ENCODE results near the gene PAQR5.
"Not testable (repeated sequence)": the region's sequence is repeated elsewhere in the genome, so short reads cannot be mapped to it uniquely, and the experiment has no call there.

The PAQR5 gene, protein sequence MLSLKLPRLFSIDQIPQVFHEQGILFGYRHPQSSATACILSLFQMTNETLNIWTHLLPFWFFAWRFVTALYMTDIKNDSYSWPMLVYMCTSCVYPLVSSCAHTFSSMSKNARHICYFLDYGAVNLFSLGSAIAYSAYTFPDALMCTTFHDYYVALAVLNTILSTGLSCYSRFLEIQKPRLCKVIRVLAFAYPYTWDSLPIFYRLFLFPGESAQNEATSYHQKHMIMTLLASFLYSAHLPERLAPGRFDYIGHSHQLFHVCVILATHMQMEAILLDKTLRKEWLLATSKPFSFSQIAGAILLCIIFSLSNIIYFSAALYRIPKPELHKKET

DNA sequence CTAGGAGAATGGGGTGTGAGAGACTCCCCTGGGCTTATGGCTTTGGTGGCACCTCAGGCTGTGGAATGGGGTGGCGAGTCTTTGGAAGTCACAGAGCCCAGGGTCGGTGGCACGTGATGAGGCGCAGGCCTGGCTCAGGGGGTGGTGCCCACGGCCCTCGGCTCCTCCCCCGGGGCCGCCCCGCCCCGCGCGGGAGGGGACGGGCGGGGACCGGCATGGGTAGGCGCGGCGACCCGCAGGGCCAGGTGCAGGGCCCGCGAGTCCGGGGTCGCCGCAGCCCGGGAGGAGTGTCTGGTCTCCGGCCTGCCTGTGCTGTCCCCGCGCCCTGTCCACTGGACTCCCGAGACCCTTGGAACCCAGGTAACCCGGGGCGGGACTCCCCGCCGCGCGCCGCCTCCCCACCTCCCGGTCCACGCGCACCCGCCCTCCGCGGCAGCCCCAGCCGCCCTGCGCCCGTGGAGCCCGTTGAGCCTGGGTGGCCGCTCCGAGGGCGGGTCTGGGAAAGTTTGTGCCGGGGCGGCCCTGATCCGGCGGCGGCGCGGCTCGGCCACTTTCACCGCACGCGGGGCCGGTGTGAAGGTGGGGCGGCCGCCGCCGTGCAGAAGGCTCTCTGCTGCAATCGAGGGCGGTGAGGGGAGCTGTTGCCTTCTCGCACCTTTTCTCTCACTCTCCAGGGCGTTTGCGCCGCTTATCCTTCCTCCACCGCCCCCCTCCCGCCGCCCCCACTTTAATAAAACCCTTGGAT lies at the start of gene PAQR5:
Gene PAQR5, plus strand, starts transcription at position 216 of the 745 bp plus-strand sequence. CDS start 61,169 bp downstream, outside the sequence.
- no peak for DNase-seq

DNA sequence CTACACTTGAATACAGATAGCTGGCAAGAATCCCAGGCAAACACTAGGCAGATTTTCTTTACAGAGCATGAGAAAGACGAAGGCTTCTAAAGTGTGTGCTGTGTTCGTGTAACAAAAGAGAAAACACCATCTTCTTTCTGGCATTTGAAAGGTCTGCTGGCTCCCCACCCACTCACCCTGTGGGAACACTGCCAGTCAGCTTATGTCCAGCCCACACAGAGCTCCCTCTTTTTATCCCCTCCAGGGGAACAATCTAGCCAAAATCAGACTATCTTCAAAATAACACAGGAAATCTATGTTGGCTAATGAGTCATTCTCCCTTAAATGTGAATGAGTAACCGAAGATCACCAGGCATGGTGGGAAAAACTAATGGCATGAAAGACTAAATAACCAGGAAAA lies 45.6 kb upstream of the PAQR5 start:
- DNase-seq = peak; percentile 6

DNA sequence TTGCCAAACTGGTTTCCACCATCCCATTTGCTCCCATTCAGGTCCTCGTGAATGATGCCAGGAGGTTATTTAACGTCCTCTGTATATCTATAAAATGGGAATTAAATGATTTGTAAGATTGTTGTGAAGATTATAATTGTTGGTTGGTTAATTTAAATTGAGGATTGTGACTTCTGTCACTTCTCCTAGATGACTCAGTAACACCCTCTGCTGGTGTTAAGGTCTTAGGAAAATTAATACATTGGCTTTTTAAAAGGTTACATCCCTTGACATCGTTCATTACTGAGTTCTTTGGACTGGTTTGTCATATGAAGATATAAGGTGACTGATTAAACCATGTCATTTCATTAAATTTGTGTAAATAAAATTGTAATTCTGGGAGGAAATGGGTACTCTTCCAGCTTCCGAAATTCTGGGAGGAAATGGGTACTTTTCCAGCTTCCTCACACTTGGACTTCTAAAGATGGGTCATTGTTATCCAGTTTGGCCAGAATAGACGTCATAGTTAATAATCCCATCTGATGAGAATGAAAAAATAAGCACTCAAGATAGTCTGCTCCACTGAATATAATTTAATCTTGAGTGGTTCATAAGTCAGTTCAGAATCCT lies 33.3 kb upstream of the PAQR5 start:
- DNase-seq = no peak

DNA sequence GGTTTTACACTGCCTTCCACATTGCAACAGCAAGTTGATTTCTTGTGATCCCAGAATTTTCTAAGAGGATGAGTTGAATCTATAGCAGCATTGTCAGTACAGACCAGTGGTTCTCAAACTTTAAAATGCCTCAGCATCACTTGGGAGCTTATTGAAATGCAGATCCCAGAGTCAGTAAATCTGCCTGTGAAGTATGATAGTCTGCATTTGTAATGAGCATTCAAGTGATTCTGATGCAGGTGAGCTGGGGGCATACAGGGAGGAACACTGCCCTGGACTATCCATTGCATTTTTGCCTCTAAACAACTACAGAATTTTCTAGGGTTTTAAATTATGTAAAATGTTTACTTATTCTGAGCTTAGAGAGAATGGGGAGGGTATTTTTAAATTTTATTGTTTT lies 27.5 kb upstream of the PAQR5 start:
- DNase-seq = no peak

DNA sequence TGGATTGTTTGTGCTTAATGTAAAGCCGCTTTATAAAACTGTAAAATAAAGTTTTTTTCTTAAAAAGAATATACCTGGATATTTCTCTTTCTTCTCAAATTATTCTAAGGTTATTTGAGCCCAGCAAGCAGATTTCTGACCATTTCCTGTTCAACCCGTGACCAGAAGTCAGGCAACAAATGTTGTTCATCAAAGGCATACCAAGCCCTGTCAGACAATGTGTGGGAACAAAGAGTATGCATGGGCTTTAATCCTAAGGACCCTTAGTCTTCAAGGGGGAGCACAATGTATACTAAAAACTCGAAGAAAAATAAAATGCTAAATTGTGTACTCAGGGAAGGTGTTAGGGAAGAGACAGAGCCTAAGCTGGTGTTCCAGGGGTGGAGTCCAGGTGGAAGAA lies 26.6 kb upstream of the PAQR5 start:
- no peak for DNase-seq

DNA sequence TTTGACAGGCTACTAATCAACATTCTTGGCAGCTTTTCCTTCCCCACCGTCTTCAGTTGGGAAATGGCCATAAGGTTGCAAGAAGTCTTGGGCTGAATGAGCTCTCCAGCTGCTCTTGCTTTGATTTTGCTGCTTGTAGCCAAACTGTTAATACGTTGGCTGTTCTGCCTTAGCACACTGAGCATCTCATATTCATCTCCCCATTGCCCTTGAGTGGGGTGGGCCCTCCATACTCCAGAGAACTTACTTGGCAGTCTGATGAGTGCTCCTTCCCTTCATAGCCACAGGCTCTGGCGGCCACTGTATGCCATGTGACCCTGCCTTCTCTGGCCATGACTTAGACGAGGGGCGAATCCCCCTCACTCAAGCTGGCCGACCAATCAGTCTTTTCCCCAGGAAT lies 25.8 kb upstream of the PAQR5 start:
- DNase-seq = no peak

DNA sequence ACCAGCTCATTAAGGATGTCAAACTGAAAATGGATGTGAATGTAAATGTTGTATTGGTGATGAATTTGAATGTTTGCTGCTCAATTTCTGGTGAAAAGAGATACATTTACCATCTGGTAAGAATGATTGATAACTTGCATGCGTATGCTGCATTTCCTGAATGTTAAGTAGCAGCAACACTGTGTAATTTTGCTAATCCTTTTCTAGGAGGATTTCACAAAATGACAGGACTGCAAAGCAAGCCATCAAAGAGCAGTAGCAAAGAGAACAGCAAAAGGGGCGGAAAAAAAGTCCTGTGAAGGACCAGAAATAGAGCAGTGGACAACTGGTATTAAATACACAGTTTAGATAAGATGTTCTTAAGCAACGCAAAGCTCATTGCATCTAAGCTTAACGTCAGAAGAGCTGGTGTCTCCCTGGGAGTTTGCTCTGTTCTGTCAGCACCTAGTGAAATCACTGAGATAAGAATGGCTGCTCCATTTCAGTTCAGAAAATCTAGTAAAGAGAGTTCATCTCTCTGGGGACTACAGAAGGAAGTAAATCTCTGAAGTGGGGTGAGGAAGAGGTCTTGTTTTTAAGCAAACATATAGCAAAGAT lies 23.5 kb upstream of the PAQR5 start:
- no peak for DNase-seq

DNA sequence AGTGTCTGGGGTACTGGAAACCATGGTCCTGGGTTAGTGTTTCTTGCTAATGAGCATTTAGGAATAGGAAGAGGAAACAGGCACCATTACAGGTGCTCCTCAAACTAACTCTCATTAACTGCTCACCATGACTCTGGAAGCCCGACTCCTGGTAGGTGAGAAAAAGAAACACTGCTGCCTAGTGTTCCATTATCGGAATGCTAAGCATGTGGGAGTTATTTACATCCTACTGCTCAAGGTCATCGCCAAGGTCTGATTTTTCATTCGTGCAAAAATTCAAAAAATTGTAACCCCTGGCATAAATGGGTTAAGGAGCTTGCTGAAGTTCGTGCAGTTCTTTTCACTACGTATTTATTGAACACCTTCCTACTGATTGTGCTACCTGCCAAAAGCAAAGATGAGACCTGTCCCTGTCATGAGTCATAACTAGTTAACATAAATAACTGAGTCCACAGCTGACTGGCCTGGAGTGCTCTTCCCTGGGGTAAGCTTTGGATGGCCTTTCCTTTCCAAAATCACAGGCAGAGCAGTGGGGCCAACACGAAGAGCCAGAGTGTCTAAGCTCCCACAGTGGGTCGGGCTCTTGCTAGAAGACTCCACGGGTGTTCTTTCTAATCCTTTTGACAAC lies 22.7 kb upstream of the PAQR5 start:
- no peak for DNase-seq

DNA sequence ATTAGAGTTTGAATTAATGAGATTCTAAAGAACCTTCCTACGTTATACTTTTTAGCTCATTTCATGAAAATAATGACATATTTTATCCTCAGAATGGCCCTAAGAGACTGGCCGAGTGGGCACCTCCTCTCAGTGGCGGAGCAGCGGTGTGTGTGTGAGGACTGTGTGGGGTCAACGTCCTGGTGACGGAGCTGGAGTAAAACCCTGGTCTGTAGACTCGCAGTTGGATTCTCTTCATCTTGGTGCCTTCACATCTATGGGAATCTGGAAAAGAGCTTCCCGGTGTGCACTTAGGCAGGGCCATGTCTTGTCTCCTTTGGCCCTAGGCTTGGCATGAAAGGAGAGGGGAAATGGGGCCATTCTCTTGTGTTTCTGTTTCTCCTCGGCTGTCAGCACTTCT lies 21.4 kb upstream of the PAQR5 start:
- DNase-seq = no peak

DNA sequence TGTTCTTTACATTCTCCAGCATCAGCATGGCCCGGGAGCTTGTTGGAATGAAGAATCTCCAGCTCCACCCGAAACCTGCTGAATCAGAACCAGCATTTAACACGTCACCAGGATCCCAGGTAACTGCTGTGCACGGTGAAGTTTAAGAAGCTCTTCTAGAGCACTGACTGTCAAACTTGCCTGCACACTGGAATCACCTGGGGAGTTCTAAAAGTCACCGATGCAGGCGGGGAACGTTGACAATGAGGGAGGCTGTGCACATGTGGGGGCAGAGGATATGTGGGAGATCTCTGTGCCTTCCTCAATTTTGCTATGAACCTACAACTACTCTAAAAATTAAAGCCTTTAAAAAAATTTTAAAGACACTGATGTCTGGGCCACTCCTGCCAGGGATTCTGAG lies 19.1 kb upstream of the PAQR5 start:
- DNase-seq = no peak

DNA sequence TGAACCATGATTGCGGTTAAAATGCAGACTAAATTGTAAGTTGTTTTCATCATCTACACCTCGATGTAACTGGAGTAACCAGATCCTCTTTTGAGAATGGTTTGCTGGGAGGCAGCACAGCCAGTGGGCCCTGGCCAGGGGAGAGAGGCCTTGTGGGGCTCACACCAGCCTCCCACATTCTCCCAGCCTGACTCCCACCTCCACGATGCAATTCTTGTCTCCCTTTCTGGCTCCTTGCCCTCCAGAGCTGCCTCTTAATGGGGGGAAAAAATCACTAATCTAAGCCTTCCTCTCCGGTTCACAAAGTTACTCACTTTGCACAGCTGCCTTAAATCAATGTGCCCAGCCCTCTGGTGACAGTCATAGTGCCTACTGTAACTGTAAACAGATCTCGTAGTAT lies 17.9 kb upstream of the PAQR5 start:
- DNase-seq = no peak

DNA sequence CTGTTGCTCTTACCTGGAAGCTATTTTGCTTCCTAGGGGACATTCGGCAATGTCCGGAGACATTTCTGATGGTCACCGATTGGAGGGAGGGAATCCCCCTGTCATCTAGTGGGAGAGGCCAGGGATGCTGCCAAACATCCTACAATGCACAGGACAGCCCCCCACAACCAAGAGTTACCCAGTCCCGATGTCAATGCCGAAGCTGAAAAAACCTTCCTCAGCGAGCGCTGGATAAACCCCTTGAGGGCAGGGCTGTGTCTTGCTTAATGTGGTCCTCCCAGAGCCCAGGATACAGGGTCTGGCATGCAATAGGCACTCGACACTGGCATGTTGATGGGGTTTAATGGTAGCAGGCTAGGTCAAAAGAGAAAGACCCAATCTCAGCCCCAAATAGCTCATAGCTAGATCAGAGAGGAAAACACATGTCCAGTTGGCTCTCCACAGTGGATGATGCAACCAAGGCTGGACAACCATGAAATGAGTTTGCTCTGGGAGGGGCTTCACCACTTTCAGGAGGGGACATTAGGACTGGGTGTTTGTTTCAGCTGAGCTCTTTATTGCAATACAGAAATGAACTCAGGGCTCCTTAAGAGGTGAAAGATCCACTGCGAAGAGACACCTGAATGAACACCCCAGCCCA lies 16.5 kb upstream of the PAQR5 start:
- DNase-seq = no peak

DNA sequence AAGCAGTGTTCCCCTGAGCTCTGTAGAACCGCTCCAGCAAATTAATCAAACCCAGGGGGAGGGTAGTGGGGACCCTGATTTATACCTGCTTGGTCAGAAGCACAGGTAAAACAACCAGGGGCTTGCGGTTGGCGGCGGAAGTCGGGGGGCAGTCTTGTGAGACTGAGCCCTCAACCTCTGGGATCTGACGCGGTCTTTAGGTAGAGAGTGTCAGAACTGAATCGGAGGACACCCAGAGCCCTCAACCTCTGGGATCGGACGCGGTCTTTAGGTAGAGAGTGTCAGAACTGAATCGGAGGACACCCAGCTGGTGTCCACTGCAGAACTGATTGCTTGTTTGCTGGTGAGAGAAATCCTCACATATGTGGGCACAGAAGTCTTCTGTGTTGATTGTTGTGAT lies 12.9 kb upstream of the PAQR5 start:
- no peak for DNase-seq

DNA sequence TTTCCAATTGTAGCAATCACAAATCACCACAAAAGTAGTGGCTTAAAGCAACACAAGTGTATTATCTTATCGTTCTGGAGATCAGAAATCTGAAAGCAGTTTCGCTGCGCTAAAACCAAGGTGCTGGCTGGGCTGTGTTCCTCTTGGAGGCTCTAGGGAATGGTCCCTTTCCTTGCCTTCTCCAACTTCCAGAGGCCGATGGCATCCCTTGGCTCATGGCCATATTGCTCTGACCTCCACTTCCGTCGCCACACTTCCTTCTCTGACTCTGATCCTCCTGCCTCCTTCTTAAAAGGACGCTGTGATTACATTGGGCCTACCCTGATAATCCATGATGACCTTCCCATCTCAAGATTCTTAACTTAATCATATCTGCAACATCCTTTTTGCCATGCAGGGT lies 10.7 kb upstream of the PAQR5 start:
- DNase-seq = no peak

DNA sequence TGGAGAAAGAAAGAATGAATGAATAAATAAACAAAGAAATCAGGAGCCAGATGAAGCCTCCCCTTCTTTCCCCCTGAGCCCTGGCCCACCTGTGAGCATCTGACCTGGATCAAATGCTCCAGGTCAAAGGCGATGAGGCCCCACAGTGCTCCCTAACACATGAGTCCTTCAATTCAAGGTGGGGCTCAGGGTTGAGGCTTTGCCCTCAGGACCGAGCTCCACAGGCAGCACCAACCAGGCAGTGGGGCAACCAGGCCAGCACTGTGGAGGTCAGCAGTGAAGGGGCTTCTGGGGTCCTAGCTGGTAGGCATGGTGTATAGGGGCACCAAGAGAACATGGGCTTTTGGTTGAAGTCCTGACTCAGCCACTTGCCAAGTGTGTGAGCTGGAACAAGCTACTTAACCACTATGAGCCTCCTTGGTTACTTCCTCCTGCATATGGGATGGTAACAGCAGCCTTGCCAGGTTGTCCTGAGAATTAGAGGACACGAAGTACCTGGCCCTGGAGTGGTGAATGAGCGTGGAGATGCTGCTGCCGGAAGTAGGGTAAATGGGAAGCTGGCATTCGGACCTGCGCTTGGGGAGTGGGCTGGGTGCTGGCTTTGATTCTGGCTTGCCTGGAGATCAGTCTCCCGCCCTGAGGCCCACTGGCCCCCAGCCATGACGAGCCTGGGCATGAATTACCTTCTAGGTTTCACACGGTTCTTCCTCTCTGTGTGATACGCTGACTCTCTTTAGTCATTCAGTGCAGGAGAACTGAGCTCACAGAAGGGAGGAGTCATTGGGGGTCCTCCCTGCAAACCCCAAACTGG lies 10.0 kb upstream of the PAQR5 start:
- DNase-seq = no peak

DNA sequence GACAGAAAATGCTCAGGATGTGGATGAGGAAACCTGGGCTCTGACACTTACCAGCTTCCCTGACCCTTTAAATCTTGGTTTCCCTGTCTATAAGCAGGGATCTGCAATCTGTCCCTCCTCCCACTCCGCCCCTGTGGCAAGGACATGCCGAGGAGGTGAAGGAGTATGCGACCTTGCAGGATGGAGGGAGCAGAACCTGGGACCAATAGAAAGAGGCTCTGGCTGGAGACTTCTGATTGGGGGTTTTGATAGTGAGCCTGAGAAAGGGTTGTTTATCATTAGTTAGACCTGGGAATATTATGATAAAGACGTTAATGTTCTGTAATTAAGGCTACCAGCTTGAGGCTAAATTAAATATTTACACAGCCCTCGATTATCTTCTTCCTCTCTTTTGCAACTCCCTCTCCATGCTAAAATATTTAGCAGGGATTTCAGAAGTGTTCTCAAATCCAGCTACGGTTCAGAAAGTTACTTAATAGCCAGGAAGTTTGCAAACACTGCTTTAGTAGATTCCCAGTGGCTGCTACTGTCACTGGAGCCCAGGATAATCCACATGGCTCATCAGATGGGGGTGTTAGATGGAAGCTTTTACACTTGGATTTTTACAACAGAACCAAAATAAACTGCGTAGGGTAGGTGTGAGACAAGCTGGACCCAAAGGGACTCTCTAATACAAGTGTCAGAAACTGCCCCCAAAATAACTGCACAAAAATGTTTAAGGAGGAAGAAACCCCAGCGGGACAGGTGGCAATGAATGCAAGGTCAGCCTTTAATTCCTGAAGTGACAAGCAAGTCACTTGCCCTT lies 9.2 kb upstream of the PAQR5 start:
- DNase-seq = no peak

DNA sequence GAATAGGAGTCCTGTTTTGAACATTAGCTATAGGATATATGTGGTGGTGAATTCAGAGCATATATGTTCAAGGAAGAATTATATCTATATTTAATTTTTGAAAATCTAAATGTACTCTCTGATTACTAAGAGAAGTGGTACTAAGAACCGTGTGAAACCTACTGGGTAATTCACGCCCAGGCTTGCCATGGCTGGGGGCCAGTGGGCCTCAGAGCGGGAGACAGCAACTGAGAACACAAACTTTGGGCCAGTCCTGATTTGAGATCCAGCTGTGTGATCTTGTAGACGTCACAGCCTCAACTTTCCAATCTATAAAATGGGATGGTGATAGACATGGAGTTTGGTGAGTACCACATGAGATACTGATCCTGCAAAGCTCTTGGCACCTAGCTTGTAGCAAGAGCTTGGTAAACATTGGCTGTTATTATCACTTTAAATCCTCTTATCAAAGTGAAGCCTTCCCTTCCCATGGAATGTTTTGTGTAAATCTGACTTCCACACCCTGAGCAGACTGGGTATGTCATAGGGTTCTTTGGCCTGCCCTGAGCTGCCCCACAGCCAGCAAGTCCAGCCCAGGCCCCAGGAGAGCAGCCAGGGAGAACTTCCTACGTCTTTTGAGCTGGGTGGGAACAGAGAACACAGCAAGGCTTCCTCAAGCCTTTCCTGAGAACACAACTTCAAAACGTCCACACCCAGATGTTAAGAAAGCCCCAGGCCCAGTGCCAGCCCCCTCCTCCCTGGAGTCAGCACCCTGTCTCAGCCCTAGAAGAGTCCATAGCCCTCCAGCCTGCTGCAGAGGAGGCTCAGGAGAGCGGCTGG lies 8.2 kb upstream of the PAQR5 start:
- DNase-seq = no peak

DNA sequence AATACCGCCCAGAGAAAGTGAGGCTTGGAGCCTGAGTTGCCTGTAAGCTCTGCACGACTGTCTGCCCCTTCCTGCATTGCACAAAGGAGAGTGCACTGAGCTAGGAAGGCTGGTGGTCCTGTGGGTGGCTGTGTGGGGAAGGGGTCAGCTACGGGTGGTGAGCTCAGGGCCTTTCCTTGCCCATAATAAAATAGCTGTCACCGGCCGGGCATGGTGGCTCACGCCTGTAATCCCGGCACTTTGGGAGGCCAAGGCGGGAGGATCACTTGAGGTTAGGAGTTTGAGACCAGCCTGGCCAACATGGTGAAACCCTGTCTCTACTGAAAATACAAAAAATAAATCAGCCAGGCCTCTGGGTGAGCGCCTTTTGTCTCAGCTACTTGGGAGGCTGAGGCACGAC lies 7.1 kb upstream of the PAQR5 start:
- not testable (repeated sequence) for DNase-seq

DNA sequence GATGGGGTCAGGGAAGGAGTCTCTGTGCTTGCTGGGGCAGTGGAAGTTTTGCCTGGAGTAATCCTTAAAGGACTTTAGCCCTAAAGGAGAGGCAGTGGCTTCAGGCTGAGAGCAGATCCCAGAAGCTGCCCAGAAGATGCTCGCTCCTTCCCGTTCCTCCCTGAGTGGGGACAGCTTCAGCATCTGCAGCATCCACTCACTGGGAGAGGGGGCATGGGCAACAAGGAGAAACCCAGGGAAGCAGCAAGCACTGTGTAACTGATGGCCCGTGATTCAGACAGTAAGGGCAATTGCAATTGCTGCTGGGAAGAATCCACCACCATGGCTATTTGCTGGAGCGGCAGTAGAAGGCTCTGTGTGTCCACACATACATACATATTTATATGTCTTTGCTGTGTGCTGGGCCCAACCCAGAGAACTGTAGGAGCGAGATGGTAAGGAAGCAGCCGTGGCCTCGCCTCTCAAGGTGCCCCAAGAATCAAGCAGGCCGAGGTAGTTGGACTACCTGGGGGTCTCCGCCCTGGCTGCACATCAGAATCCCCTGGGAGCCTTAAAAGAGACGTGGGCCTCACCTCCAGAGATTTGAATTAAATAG lies 5.8 kb upstream of the PAQR5 start:
- DNase-seq = no peak

Measured in NCI-H2029 (cell line).